Heart right ventricle (tissue), 16 donors: ENCODE results near the gene REEP1. TPM values are rescaled to one million over a fixed set of nuclear protein-coding genes. Genes with fewer than 3 reads are reported as not detected.

Experiments
- ATAC-seq, 8 donors: fragments of 200-7000 bp; cut with Tn5 transposase; one replicate each; pipeline ENCODE4 v1.9.1; 2020; ENCODE audit warnings: mild to moderate bottlenecking in 8 of 8, moderate library complexity in 8 of 8, moderate number of reproducible peaks in 1 of 8
- DNase-seq, 2 donors: peaks; one replicate each; pipeline ENCODE4 v3.0.0-alpha.2; 2020
- H3K27ac ChIP-seq, 10 donors: fragments of 200-600 bp; sonication (generic) in 2 of 10; one replicate each; pipeline versions ENCODE4 v1.5.0 to v1.8.0; 2020 to 2022; ENCODE audit warnings: mild to moderate bottlenecking in 3 of 10
- H3K27me3 ChIP-seq, 7 donors: fragments of 200-600 bp; one replicate each; pipeline ENCODE4 v1.8.0; 2021 to 2022; ENCODE audit warnings: mild to moderate bottlenecking in 2 of 7
- H3K36me3 ChIP-seq, 9 donors: fragments of 200-600 bp; sonication (generic) in 1 of 9; one replicate each; pipeline versions ENCODE4 v1.5.0 to v1.8.0; 2020 to 2022; ENCODE audit warnings: mild to moderate bottlenecking in 2 of 9
- H3K4me1 ChIP-seq, 9 donors: fragments of 200-600 bp; sonication (generic) in 1 of 9; one replicate each; pipeline versions ENCODE4 v1.5.0 to v1.8.0; 2020 to 2022; ENCODE audit warnings: mild to moderate bottlenecking in 4 of 9
- H3K4me3 ChIP-seq, 10 donors: fragments of 200-600 bp; sonication (generic) in 2 of 10; one replicate each; pipeline versions ENCODE4 v1.5.0 to v1.8.0; 2020 to 2022; ENCODE audit warnings: mild to moderate bottlenecking in 7 of 10, moderate library complexity in 2 of 10
- H3K9me3 ChIP-seq, 11 donors: fragments of 200-600 bp in 10 of 11; sonication (generic) in 2 of 11; one replicate each; pipeline versions ENCODE4 v1.5.0 to v1.8.0; 2013 to 2022; ENCODE audit warnings: mild to moderate bottlenecking in 2 of 11, control low read depth in 1 of 11, moderate library complexity in 1 of 11
- CTCF ChIP-seq, 9 donors: fragments of 200-600 bp; sonication (generic) in 2 of 9; IDR thresholded peaks; one replicate each; pipeline versions ENCODE4 v1.5.0 to v1.8.0; 2021 to 2022; ENCODE audit warnings: antibody characterized with exemption in 9 of 9, mild to moderate bottlenecking in 5 of 9, moderate library complexity in 1 of 9
- WGBS, 2 donors: extraction: QIAGEN DNeasy Blood & Tissue Kit; methylation state at CpG; one replicate each; pipeline ENCODE4 v1.1.7; 2013; ENCODE audit warnings: inconsistent platforms in 1 of 2; 5-methylcytosine and 5-hydroxymethylcytosine counted together
- intact Hi-C, 10 donors: fragments of 100-400 bp; cut with DNase I; formaldehyde crosslinking; loops; one replicate each; pipeline versions ENCODE4 v1.11.1 to v1.14.2; 2022
- polyA plus RNA-seq, 2 donors: library from polyadenylated mRNA; stranded (reverse); fragments of 200-250 nt; gene quantifications; one replicate each; pipeline ENCODE4 v1.2.3, GENCODE V29; 2013
- total RNA-seq, 10 donors: library from RNA; stranded (reverse); fragmentation: NEBNext Ultra II Directional in 3 of 10; extraction: Animal tissue kit (Norgen Biotek cat#: 25700) in 3 of 10; gene quantifications; one replicate each; pipeline versions ENCODE4 v1.2.1 to v1.2.4, GENCODE V29; 2021 to 2023
- donor health status: Arrhythmogenic right ventricular cardiomyopathy.
- donor health status: ischemic (EF 13 %, LVEDD 7.1; RV severe dilation, severe dysfunction).
- donor health status: healthy with polysubstance abuse.
- donor health status: DM: no; HTN: yes; CAD: no.
- donor health status: DM: no; HTN: no; CAD: no.
- donor health status: ischemic (EF 25% LVEDD 6.9; RV normal size, moderate dysfunction).
- donor health status: ischemic (EF 25% LVEDD 5.7; RV mildly dilated, moderate dysfunction).
- donor health status: healthy.
- donor health status: DM: yes; HTN: yes; CAD: no.
- donor health status: Ischemic cardiomyopathy.
- donor health status: ischemic (EF 35%, LVEDD 5.7; RV mildly dilated, moderate dysfunction).
- donor health status: nonischemic (EF 11% LVEDD 7.7; RV severe dilation, severe dysfunction).
- donor health status: DM: yes; HTN: yes; CAD: no.
- donor health status: PGD.
- donor health status: ischemic (EF 29% LVEDD 5.4; RV normal size, mild dysfunction).
- donor health status: nonischemic (EF 23%, LVEDD 6.1; RV moderate dilation, normal function).

REEP1 gene
- total and polyA plus RNA-seq, 12 donors: 15.2 to 30.5 (median 25.6) TPM

DNA sequence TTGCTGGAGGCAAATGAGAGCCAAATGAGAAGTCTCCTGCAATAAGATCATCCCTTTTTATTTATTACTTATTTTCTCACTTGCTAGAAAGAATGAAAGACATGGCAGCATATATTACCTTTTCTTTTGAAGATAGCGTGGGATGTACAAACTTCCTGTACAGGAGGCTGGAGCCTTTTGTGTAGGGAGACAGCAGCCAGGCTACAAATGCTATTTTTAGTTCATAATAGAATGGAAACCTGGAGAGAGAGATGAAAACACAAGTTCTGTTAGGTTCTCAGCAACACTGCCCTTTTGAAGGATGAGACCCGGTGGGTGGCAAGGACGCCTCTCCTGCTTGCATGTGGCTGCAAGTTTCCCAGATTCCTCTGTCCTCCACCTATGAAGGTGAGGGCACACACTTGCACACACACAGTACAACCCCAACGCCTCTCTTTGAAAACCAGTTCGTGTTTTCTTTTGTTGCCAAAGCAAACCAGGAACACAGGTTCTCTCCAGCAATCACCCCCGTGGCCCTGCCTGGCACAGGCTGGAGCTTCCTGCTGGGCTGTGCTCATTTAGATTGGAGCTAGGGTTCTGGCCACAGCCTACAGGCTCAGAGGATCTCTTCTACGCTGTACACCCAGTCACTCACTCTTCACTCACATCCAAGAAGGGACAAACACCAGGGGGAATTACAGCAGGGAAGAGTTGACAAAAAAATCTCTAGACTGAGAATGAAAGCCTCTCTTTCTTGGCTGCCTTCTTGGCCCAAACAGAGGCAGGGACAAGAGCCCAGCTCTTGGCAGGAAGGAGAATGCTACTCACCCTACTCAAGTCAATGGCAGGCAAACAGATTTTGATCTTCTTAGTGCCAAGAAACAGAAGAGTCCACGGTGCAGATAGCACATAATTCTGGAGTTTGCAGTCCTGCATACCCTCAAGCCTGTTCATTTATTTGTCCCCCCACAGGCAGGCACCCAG, 82.6 kb downstream of the REEP1 start:
- peaks cover 0 to 9% (median 0%) of the 10 kb centered on the region in 9 donors for H3K36me3 ChIP-seq
- H3K4me1 ChIP-seq: peaks cover 7 to 56% (median 28%) of the 10 kb centered on the region in 9 donors
- peaks cover 0 to 6% (median 0%) of the 10 kb centered on the region in 7 donors for H3K27me3 ChIP-seq
- DNase-seq (peak; percentile 48 to 67), ATAC-seq (peak; percentile 79 to 98 (median 93))
- no peak for TF ChIP-seq CTCF (IDR thresholded peaks at IDR 0.05)
- peak overlapping the region; percentile 29 to 78 (median 69) for H3K27ac ChIP-seq
- WGBS, 2 donors: 28 to 33% methylated on average over 8 of the region's 8 CpGs
- no peak overlapping the region for H3K4me3 ChIP-seq
- intact Hi-C loops: no loop called here
- H3K9me3 ChIP-seq: no peaks in the 10 kb centered on the region

DNA sequence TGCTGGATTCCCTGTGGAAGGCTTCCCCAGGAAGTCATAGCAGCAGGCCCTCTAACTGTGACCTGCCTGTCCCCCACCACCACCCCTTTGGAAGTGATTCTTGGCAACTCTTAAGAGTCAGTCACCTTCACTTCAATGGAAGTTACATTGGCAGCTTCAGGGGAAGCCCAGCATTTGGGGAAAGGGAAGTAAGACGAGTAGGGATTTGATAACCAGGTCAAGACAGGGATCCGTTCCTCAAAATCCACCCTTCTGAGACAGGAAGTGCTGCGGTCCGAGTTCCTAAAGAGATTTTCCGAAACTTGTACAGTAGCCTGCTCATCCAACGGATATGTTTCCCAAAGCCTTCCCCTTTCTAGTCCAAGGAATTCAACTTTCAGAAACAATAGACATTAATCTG, 84.0 kb downstream of the REEP1 start:
- WGBS, 2 donors: 53 to 61% methylated on average over 6 of the region's 6 CpGs
- Histone ChIP-seq H3K27me3 (peaks cover 0 to 6% (median 0%) of the 10 kb centered on the region in 7 donors), H3K4me1 (peaks cover 7 to 67% (median 28%) of the 10 kb centered on the region in 9 donors), H3K9me3 (no peaks in the 10 kb centered on the region), H3K36me3 (peaks cover 0 to 9% (median 0%) of the 10 kb centered on the region in 9 donors), H3K27ac (peak overlapping the region in 1 of 10 donors; percentile 13), H3K4me3 (no peak overlapping the region)
- ATAC-seq (no peak), DNase-seq (no peak)
- intact Hi-C loops: no loop called here
- TF ChIP-seq CTCF (IDR thresholded peaks at IDR 0.05): no peak

DNA sequence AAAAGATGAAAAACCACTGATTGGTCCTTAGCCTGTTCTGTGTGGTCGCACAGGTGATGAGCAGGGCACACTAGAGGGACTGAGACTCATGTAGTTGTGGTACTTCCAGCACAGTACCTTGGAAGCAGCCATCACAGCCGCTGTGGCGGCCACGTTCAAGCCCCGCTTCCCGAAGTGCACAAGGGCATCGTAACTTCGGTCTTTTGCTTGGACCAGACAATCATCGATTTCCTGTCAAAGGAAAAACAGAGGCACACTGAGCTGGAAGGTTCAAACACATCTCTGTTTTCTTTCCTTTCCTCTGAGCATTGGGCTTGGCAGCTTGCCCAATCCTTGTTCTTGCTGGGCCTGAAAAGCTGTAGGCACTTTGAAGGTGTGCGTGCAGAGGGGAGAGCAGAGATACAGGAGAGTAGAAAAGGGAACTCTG, 85.6 kb downstream of the REEP1 start:
- H3K27ac ChIP-seq: no peak overlapping the region
- no peak for TF ChIP-seq CTCF (IDR thresholded peaks at IDR 0.05)
- ATAC-seq (no peak), DNase-seq (peak in 1 of 2 donors; percentile 35)
- H3K4me1 ChIP-seq: peaks cover 7 to 69% (median 28%) of the 10 kb centered on the region in 9 donors
- no peak overlapping the region for H3K4me3 ChIP-seq
- intact Hi-C loops: no loop called here
- H3K27me3 ChIP-seq: peaks cover 0 to 6% (median 0%) of the 10 kb centered on the region in 7 donors
- no peaks in the 10 kb centered on the region for H3K9me3 ChIP-seq
- H3K36me3 ChIP-seq: peaks cover 0 to 9% (median 0%) of the 10 kb centered on the region in 9 donors
- 54% methylated on average over 10 of the region's 10 CpGs for WGBS, 2 donors

GRCh38 chr2:86249579-86250391, 87.6 kb downstream of the REEP1 start:
- no peak overlapping the region for H3K4me3 ChIP-seq
- WGBS, 2 donors: 71 to 75% methylated on average over 10 of the region's 10 CpGs
- intact Hi-C loops: loop anchor here in 1 of 10 donors (5.0 kb wide), 1 partner anchor 33 kb away; no protein-coding TSS in a partner anchor
- DNase-seq (no peak), ATAC-seq (peak in 7 of 8 donors; percentile 6 to 75 (median 42))
- peaks cover 0 to 5% (median 0%) of the 10 kb centered on the region in 7 donors for H3K27me3 ChIP-seq
- peaks cover 0 to under 1% (median 0%) of the 10 kb centered on the region in 11 donors for H3K9me3 ChIP-seq
- peaks cover 6 to 56% (median 20%) of the 10 kb centered on the region in 9 donors for H3K4me1 ChIP-seq
- H3K27ac ChIP-seq: peak overlapping the region in 6 of 10 donors; percentile 3 to 64 (median 44)
- no peak for TF ChIP-seq CTCF (IDR thresholded peaks at IDR 0.05)
- peaks cover 0 to 9% (median 0%) of the 10 kb centered on the region in 9 donors for H3K36me3 ChIP-seq
